ENCODE data around the gene RAPSN. TPM values are rescaled to one million over a fixed set of nuclear protein-coding genes. Genes with fewer than 3 reads are reported as not detected.

The RAPSN gene
- total RNA-seq, 4 donors from 2014 or later: not detected

DNA sequence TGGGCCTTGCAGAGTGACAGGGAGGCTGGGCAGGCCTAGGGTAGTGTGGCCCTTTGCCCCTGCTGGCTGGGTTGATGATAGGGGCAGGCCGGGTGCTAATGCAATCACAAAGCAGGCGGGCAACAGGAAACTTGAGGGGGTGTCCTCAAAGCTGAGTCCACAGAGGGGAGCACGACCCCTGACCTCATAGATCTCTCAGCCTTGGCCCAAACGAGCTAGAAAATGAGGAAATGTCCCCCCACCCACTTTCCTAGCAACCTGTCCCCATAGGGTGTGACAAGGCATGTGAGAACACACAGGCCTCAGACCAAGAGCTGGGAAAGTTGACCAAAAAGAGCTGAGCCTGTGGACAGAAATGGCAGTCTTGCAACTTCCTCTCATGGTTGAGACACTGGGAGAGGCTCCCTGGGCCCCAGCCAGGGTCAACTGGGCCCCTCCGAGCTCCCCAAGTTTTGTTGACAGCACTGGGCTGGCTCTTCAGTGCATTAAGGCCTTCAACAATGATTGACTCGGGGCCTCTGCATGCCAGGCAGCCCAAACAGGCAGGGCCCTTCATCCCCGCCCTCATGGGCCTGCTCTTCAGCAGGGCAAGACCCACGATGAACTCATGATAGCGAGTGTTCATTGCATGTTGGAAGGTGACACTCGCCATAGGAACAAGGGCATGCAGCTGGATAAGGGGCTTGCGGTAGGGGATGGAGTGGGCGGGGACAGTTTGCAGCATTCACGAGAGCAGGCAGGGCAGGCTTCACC lies 60.8 kb downstream of the RAPSN start:
- in situ Hi-C loops (cut with MboI; ENCODE audit: low pct_ligation_motif_present in 1 of 4, low pct_unique_long_range_greater_than_20kb in 1 of 4, low sequenced_read_pairs in 3 of 4): no loop called here

More for the DNA sequence above, 60.8 kb downstream of the RAPSN start:
- Histone ChIP-seq H3K9me3 (no peaks in the 10 kb centered on the region), H3K4me3 (no peak overlapping the region), H3K4me1 (peaks cover 0 to 1% (median 0%) of the 10 kb centered on the region in 4 donors), H3K27ac (peak overlapping the region in 1 of 4 donors; percentile 14), H3K36me3 (no peaks in the 10 kb centered on the region), H3K27me3 (no peaks in the 10 kb centered on the region)
- TF ChIP-seq POLR2AphosphoS5 (IDR thresholded peaks at IDR 0.05) (no peak), EP300 (IDR thresholded peaks at IDR 0.05; ENCODE audit: low read depth) (no peak), POLR2A (IDR thresholded peaks at IDR 0.05) (no peak)
- TF ChIP-seq, protein P1, sequence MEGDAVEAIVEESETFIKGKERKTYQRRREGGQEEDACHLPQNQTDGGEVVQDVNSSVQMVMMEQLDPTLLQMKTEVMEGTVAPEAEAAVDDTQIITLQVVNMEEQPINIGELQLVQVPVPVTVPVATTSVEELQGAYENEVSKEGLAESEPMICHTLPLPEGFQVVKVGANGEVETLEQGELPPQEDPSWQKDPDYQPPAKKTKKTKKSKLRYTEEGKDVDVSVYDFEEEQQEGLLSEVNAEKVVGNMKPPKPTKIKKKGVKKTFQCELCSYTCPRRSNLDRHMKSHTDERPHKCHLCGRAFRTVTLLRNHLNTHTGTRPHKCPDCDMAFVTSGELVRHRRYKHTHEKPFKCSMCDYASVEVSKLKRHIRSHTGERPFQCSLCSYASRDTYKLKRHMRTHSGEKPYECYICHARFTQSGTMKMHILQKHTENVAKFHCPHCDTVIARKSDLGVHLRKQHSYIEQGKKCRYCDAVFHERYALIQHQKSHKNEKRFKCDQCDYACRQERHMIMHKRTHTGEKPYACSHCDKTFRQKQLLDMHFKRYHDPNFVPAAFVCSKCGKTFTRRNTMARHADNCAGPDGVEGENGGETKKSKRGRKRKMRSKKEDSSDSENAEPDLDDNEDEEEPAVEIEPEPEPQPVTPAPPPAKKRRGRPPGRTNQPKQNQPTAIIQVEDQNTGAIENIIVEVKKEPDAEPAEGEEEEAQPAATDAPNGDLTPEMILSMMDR (IDR thresholded peaks at IDR 0.05): no peak
- 62 to 83% methylated on average over 7 to 12 of the region's 13 CpGs for WGBS, 2 donors (ENCODE audit: low coverage in 1 of 2)
- no peak for DNase-seq
- intact Hi-C loops (cut with DNase I; ENCODE audit: low total_unique reads): no loop called here

Small RNA genes within 50 kb of the gene (small RNA-seq; reads per million reads assigned to genes)
- 0 reads per million in 4 donors for gene MIR4487

Other genes with a start within 250 kb of the RAPSN start
- gene DDB2, start 234.2 kb downstream of the RAPSN start, total RNA-seq: 10 to 100 TPM in 3 of 4 donors, 1 to 10 TPM in 1; 8.6 to 45.4 (median 28.6) TPM
- gene ACP2, start 200.3 kb downstream of the RAPSN start, total RNA-seq: 100 to 1,000 TPM in 1 of 4 donors, 10 to 100 TPM in 3; 66.3 to 120 (median 88.9) TPM
- 100 to 1,000 TPM in 3 of 4 donors, 10 to 100 TPM in 1; 28.7 to 124 (median 113) TPM for gene NR1H3, start 191.1 kb downstream of the RAPSN start, total RNA-seq
- gene MADD, start 179.0 kb downstream of the RAPSN start, total RNA-seq: 100 to 1,000 TPM in 1 of 4 donors, 10 to 100 TPM in 3; 64.3 to 285 (median 71.8) TPM
- not detected for gene MYBPC3, start 96.4 kb downstream of the RAPSN start, total RNA-seq
- 10 to 100 TPM in 2 of 4 donors, 1 to 10 TPM in 2; 7.1 to 35.5 (median 17.2) TPM for gene SPI1, start 70.6 kb downstream of the RAPSN start, total RNA-seq
- gene SLC39A13, start 40.5 kb downstream of the RAPSN start, total RNA-seq: 10 to 100 TPM; 19.9 to 56.9 (median 43.1) TPM
- gene PSMC3, start 22.7 kb downstream of the RAPSN start, total RNA-seq: 100 to 1,000 TPM in 2 of 4 donors, 10 to 100 TPM in 2; 56.5 to 252 (median 91.4) TPM
- 100 to 1,000 TPM in 2 of 4 donors, 10 to 100 TPM in 2; 82.9 to 248 (median 96.7) TPM for gene CELF1, start 104.0 kb upstream of the RAPSN start, total RNA-seq
- 10 to 100 TPM; 19.1 to 79.1 (median 74.1) TPM for gene PTPMT1, start 116.5 kb upstream of the RAPSN start, total RNA-seq
- 10 to 100 TPM in 3 of 4 donors, 1 to 10 TPM in 1; 9.4 to 20.3 (median 16.5) TPM for gene KBTBD4, start 129.8 kb upstream of the RAPSN start, total RNA-seq
- 100 to 1,000 TPM in 3 of 4 donors, 10 to 100 TPM in 1; 72.6 to 256 (median 213) TPM for gene NDUFS3, start 129.9 kb upstream of the RAPSN start, total RNA-seq
- gene FAM180B, start 137.5 kb upstream of the RAPSN start, total RNA-seq: under 1 TPM in 1 of 4 donors, not detected in 3; 0.41 TPM
- gene C1QTNF4, start 145.3 kb upstream of the RAPSN start, total RNA-seq: 1 to 10 TPM in 3 of 4 donors, under 1 TPM in 1; 0.68 to 7.8 (median 1.8) TPM
- gene MTCH2, start 193.4 kb upstream of the RAPSN start, total RNA-seq: 10 to 100 TPM; 21.5 to 92.2 (median 61.0) TPM

Data from transverse colon (tissue), 4 donors.